ENCODE data around the gene PPM1B.
"Not testable (repeated sequence)": the region's sequence is repeated elsewhere in the genome, so short reads cannot be mapped to it uniquely, and the experiment has no call there.

PPM1B gene

GRCh38 chr2:44168681-44169154 is at the start of gene PPM1B:
Gene PPM1B (plus strand): TSS chr2:44168875. CDS start chr2:44201200, 32,325 bp downstream.
- ATAC-seq (peak; percentile 83), DNase-seq (peak; percentile 99)

GRCh38 chr2:44119878-44120277 is 48.8 kb upstream of the PPM1B start:
- DNase-seq (no peak), ATAC-seq (no peak)

DNA sequence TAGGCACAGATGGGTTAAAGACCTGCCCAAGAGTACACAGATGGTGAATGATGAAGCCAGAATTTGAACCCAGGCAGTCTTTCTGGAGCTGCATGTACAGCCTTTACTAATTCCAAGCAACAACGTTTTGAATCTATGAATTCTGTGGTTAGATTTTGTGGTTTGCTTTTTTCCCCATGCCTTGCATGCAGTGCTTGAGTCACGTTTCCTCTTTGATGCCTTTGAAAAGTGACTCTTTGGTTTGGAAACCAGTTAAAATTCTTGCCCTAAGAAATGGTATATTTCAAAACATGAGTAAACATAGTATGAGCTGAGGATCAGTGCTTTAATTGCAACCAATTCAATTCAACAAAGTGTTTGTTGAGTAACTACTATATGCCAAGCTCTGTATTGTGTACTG is 48.2 kb upstream of the PPM1B start:
- DNase-seq = peak; percentile 9
- ATAC-seq = peak; percentile 93

DNA sequence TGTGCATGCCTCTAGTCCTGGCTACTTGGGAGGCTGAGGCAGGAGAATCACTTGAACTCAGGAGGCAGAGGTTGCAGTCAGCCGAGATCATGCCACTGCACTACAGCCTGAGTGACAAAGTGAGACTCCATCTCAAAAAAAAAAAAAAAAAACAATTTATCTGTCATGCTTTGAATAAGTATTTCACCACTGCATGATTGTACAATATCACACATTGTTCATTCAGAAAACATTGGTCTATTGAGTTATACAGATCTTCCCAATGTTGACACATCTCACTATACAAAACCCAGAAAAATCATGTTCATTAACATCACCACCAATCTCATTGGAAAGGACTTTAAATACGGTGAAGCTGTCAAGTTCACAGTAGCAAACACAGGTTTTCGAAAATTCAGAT is 46.8 kb upstream of the PPM1B start:
- DNase-seq (no peak), ATAC-seq (no peak)

DNA sequence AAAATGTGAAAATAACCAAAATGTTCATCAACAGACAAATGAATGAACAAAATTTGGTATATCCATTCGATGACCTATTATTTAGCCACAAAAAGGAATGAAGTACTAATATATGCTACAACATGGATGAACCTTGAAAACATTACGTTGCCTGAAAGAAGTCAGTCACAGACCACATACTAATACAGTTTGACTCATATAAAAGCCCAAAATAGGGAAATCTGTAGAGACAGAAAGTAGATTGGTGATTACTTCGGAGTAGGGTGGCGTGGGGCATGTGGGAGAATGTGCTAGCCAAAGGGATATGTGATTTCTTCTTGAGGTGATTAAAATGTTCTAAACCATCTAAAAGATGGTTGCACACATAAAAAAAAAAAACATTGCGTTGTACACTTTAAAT is 44.2 kb upstream of the PPM1B start:
- ATAC-seq (no peak), DNase-seq (no peak)

- DNase-seq (no peak), ATAC-seq (peak; percentile 16)
Measured at GRCh38 chr2:44126106-44126797, 42.4 kb upstream of the PPM1B start.

DNA sequence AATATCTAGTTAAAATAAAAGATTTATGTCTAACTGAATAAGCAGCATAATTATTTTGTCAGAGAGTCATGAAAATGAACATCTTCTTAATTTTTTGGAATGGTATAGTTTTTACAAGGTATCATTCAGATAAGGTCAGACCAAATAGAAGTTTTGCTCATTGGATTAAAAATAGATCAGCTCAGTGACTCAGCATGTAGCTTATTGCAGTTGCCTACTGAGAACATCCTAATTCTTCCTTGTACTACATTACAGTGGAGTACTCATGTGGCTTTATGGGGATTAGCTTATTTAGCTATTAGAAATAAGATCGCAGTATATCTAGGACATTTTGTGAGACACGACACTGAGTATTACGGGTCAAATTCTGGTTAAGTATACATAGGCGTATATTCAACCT is 38.2 kb upstream of the PPM1B start:
- no peak for ATAC-seq
- no peak for DNase-seq

- no peak for DNase-seq
- ATAC-seq = no peak
Measured at GRCh38 chr2:44131177-44131576, 37.5 kb upstream of the PPM1B start.

GRCh38 chr2:44133602-44134001 is 35.1 kb upstream of the PPM1B start:
- not testable (repeated sequence) for DNase-seq, ATAC-seq

- no peak for ATAC-seq
- no peak for DNase-seq
Measured at GRCh38 chr2:44134848-44135247, 33.8 kb upstream of the PPM1B start.

GRCh38 chr2:44135296-44135695 is 33.4 kb upstream of the PPM1B start:
- DNase-seq = no peak

GRCh38 chr2:44135771-44136170 is 32.9 kb upstream of the PPM1B start:
- ATAC-seq = no peak
- DNase-seq = no peak

More at GRCh38 chr2:44135296-44135695, 33.4 kb upstream of the PPM1B start:
- ATAC-seq = no peak

- ATAC-seq = no peak
- no peak for DNase-seq
Measured at GRCh38 chr2:44136252-44136651, 32.4 kb upstream of the PPM1B start.

- DNase-seq (no peak), ATAC-seq (no peak)
Measured at GRCh38 chr2:44137048-44137447, 31.6 kb upstream of the PPM1B start.

DNA sequence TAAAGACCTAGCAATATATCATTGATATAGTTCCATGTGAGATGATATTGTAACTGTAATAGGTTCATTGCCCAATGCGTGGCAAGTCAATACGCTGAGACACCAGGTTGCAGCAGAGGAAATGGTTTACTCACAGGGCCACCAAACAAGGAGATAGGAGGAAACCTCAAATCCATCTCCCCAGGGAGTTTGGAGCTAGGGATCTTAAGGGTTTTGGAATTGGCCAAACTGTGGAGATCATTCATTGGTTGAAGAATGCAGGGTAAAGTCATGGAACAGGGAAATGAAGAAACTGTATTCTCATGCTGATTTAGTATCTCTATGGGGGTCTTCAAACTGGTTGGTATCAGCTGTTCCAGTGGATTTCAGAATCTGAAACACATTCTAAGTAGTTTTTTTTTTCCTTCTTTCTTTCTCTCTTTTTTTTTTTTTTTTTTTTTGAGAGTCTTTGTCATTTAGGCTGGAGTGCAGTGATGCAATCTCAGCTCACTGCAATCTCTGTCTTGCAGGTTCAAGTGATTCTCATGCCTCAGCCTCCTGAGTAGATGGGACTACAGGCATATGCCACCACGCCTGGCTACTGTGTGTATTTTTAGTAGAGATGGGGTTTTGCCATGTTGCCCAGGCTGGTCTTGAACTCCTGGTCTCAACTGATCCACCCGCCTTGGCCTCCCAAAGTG is 30.7 kb upstream of the PPM1B start:
- ATAC-seq (no peak), DNase-seq (no peak)

- ATAC-seq = no peak
- no peak for DNase-seq
Measured at GRCh38 chr2:44139741-44140140, 28.9 kb upstream of the PPM1B start.

GRCh38 chr2:44142306-44142705 is 26.4 kb upstream of the PPM1B start:
- ATAC-seq (no peak), DNase-seq (no peak)

GRCh38 chr2:44143701-44144100 is 25.0 kb upstream of the PPM1B start:
- DNase-seq = no peak
- no peak for ATAC-seq

- DNase-seq = no peak
Measured at GRCh38 chr2:44148999-44149398, 19.7 kb upstream of the PPM1B start.

DNA sequence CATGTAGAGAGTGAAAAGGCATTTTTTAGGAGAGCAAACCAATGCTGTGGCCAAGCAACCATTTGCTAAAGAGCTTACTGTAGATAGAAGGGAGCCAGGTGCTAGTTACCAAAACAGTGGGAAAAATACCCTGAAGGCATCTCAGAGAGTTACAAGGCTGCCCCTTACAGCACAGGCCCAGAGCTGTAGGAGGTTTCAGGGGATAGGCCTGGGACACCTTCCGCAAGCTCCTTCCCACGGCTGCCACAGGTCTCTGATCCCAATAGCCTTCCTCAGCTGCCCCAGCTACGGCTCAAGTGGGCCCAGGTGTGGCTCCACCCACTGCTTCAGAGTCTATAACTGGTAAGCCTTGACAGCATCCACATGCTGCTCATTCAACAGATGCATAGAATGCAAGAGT is 18.2 kb upstream of the PPM1B start:
- DNase-seq (no peak), ATAC-seq (no peak)

More at GRCh38 chr2:44148999-44149398, 19.7 kb upstream of the PPM1B start:
- no peak for ATAC-seq

GRCh38 chr2:44152865-44153669 is 15.6 kb upstream of the PPM1B start:
- DNase-seq (no peak), ATAC-seq (no peak)

DNA sequence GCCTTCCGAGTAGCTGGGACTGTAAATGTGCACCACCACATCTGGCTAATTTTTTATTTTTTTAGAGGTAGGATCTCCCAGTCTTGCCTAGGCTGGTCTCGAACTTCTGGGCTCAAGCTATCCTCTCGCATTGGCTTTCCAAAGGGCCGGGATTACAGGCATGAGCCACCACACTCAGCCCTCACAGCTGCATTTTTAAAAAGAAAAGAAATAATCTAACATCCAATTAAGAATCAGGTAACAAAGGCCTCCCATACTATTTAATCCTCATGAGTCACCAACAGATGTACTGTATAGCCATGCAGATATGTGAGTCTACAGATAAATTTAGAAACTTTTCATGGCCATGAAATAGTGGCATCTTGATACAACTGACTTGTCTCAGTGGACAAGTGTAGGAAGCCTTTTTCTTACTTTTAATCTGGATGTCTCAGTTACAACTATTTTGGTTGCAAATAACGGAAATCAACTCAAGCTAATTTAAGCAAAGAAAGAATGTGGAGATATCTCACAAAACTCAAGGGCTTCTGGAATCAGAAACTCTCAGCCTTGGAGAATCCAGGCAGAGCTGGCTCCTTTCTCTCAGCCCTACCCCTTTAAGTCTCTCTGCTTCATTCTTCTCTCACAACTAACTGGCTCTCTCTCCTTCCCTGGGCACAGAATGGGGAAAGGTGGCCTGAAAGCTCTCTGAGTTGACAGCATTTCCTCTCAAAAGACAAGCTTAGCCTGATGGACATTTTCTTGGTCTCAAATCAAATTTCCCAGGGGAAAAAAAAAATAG is 12.8 kb upstream of the PPM1B start:
- no peak for DNase-seq
- no peak for ATAC-seq

Measured in stimulated activated naive CD8-positive, alpha-beta T cell treated with anti-CD3 and anti-CD28 coated beads, Interleukin-15, Interleukin-2, amounts not matched to agents 100 U/mL and 50 U/mL, for 24 hours (primary cell).